Activated CD4-positive, alpha-beta T cell treated with anti-CD3 and anti-CD28 coated beads, Interleukin-2, amount 50 U/mL, for 16 hours (primary cell): ENCODE results near the gene BCL6.

Source experiments
- DNase-seq: peaks from one replicate; pipeline ENCODE4 v3.0.0-alpha.2; 2020

The BCL6 gene

DNA sequence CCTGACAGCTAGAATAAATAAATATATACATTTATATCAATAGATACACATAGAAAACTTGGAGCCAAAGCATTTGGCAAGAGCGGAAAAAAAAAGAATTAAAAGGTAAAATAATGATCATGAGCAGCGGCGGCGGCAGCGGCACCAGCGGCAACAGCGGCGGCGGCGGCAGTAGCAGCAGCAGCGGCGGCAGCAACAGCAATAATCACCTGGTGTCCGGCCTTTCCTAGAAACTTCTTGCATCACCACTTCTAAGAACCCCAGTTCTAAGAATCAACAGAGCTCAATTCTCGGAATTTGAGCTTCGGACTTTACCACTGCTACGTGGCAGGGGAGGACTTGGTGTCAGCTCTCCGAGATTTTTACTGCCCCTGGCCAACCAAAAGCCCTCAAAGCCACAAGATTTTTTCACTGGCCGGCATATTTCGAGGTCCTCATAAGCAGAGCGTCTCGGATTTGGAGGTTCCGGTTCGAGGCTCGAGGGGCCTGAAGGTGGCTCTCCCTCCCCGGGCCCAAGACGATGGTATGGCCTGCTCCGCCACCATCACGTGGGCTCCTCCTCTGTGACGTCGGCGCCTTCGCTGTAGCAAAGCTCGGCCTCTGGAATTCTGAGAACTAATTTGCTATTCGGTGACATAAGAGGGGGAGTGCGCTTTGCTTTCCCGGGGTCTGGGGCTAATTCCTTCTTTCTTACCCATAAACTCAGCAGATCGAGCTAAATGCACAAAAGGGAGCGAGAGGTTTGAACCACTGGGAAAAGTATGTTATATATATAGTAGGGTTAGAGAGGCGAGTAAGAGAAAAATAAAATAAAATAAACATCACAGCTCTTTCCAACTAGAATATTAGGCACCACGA lies at the start of gene BCL6:
TSS of gene BCL6 (minus strand) at position 268 of the 858 bp plus-strand sequence. CDS start 11,775 bp downstream, outside the sequence.
- DNase-seq: peak; percentile 94

DNA sequence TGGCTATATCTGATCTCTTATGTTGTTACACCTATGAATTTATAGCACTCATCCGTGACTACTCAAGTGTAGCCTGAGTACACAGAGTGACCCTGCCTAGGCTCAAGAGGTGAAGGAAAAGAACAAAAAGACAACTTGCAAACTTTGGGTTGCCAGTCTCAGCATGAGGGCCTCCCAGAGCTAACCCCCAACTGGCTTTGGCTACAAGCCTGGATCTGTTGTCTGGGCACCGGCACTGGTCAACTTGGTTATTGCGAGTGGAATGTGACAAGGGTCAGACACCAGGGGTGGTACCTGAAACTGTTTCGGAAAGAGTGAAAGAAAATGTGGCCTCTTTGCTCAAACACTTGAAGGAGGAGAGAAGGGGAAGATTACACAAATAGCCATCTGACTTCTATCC lies 49.5 kb upstream of the BCL6 start:
- no peak for DNase-seq

DNA sequence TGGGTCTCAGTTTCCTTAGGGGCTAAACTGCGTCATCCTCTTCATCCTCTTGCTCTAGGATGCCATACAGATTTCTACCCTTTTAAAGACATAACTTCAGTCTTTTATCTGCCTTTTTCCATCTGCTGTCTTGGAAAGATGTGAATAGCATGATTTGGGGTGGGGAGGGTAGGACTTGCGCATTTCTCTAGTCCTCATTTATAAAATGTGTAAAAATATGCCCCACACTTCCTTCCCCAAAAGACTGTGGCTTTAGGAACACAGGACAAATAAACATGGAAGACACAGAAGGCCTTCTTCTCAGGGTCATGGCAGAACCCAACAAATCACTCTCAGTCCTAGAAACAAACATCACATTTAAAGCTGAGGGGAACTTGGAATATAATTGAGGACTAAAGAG lies 48.4 kb upstream of the BCL6 start:
- DNase-seq: no peak

DNA sequence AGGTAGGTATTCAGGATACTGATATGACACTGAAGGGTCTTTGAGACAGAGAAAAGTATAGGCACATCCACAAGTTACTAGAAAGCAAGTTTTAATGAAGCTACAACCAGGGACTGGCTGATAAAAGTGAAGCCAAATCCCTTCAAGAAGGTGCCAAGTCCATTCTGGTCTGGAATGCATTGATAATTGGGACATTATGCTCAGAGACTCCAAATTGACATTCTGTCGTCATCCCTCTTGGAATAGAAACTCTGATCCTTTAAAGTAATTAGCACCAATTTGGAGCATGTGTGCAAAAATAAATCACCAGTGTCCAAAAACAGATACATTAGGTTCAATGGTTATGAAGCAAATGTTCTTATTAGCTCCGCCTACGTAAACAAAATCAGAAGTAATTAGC lies 47.3 kb upstream of the BCL6 start:
- no peak for DNase-seq

DNA sequence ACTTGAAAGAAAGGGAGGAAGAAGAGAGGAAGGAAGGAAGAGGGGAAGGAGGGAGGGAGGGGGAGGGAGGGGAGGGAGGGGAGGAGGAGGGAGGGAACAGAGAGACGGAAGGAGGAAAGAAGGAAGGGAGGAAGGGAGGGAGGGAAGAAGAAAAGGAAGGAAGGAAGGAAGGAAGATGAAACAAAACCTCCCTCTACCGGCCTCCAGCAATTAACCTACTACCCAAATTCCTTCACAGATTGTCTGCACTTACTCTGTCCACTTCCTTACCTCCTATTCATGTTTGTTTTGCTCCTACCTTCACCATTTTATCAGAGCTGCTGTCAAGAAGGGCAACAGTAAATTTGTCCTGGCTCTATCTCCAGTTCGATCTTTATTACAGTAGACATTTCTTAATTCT lies 44.6 kb upstream of the BCL6 start:
- DNase-seq: no peak

DNA sequence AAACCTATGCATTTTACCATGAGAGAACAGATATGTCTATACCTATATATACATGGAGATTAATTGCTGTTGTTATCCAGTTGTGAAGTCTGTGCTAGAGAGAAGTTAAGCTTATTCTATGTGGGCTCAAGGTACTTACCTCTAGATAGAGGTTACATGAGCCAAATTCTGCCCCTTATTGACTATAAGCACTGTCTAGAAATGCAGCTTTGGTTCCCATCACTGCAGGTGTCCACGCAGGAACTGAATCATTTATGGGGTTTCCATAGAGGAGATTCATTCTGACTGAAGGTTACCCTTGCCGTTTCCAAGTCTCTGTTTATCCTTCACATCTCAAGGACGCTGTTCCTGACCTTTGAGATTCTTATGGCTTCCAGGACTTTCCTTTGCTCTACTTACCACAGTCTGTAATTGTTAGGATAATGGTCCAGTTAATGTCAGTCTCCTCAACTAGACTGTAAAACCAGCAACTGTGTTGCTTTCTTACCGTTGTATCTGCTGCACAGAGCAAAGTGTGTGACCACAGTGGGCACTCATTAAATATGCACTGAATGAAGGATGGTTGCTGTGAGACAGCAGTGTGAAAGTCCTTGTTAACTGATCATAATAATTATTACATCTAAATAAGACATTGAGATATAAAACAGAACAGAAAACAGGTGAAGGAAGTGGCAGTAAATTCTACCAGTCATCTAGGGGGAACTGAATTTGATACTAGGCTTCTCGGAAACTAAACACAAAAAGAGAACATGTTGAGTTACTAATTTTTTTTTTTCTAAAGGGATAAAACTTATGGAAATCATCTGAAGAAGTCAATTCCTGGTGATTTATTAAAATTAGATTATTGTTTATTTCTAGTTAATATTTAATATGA lies 44.0 kb upstream of the BCL6 start:
- no peak for DNase-seq

DNA sequence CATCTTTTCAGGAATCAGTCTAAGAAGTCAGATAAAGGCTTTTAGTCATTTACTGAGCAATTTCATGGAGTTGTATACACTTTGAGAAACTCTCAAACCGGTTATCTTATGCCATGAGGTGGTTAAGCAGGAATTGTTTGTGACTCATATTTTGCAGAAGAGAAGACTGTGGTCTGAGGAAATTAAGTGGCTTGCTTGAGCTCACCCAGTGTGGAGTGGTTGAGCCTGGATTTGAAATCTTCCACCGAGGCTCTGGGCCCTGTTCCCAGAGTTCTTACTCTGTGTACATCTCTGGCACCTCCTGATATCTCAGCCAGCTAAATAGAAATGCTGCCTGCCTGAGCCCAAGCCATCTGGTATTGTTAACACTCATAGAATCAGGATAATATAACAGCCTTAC lies 37.8 kb upstream of the BCL6 start:
- DNase-seq: peak; percentile 59

DNA sequence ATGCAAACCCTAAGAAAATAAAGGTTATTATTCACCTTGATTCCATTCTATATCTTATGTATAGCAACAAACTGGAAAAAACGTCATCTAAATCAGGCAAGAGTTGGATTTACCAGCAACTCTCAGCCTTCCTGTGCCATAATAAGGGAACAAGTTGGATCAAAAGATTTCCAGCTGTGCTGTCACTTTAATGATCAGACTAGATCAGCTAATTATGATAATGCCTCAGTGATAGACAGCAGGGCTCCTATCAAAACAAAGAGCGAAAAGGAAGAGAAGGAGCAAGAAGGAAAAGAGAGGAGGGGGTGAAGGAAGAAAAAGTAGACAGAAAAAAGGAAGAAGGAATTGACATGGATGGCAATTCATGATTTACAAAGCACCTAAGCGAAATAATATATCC lies 36.7 kb upstream of the BCL6 start:
- no peak for DNase-seq

DNA sequence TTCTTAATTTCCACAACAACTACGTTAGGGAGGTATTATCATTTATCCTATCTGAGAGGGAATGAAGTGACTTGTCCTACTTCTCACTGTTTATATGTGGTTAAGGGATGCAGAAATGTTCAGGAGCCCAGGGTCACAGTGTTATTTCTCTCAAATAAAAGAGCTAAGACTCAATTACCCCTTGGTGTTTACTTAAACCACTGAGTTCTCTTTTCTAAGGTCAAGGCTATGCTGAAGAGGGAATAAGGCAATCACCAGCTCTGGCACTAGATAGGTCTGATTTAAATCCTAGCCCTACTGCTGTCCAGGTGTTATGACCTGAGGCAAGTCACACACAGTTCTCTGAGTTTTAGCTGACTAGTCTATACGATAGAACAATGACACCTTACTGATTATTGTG lies 35.7 kb upstream of the BCL6 start:
- DNase-seq: no peak

DNA sequence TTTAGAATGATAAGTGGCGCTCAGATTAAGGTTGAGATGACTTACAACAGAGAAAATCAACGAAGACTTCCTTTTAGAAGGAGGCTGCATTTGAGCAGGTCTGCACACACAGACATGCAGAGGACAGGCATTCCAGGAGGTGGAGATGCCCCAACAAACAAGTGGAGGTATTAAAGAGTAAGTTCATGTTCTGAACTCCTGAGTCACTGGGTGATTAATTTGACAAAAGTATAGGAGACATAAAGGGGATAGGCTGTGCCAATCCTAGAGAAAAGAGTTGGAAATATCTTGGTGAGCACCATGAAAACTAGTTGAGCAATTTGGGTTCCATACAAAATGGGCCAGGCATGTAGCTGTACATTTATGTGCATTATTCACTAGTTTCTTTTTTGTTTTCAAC lies 33.5 kb upstream of the BCL6 start:
- no peak for DNase-seq

DNA sequence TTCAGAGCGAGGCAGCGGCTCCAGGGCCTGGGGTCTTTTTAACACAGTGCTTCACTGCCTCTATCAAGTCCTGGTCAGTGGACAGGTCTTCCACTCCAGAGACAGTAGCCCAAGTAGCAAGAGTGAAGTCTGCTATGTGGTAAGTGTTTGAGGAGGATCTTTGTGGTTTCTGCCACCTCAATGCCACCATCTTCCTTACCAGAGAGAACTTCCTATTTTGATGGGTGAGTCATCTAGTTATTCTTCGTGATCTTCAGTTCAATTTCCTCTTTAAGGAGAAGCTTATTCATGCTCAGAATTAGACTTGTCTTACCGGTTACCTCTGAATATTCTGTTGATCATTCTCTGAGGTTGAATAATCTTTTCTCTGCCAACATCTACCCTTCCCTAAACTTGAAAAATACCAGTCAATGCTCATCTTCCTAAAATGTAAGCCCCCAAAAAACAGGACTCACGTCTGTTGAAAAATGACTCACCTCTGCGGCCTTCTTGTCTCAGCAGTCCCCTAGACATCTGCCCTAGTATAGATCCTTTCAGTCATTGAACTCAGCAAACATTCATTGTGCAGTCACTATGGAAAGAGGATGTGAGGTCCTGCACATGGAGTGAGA lies 32.2 kb upstream of the BCL6 start:
- DNase-seq: peak; percentile 90

DNA sequence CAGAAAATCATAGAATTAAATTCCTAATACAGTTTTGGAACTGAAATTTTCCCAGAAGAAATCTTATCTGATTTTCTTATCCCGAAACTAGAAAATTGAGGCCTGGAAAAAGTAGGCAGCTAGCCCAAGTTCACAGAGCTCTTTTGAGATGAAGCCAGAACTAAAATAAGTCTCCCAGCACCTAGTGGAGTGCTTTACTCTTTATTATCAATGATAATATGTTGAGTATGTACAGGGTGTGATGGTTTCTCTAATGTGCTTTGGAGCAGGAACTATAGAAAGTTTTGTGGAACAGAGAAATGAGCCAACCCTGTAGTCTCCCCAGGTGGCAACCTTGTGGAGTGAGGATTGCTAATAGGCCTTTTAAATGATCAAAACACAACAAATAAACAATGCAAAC lies 30.3 kb upstream of the BCL6 start:
- no peak for DNase-seq

DNA sequence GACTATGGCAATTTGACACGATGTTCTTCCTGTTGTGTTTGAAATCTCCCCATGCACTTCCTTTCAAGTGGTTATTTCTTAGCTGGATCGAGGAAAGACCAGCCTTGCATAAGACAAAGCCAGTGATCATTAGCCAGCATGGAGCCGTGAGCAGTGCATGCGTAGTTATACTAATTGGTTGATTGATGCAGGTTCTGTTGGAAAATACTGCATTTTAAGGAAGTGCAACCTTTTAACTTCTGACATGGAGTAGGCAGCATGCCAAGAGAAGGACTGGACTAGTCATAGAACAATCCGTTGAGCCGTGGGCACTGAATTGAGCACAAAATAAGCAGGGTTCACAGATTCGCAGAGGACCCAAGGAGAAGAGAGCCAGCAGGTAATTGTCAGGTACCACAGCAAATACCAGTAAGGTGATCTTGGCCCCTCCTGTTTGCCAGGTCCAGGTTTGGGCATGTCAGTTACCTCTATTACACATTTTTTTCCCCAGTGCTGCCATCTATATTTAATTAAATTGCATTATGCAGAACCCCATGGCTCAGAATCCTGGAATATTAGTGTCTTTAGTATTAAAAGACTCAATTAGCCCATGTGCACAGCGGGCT lies 29.0 kb upstream of the BCL6 start:
- DNase-seq: no peak

DNA sequence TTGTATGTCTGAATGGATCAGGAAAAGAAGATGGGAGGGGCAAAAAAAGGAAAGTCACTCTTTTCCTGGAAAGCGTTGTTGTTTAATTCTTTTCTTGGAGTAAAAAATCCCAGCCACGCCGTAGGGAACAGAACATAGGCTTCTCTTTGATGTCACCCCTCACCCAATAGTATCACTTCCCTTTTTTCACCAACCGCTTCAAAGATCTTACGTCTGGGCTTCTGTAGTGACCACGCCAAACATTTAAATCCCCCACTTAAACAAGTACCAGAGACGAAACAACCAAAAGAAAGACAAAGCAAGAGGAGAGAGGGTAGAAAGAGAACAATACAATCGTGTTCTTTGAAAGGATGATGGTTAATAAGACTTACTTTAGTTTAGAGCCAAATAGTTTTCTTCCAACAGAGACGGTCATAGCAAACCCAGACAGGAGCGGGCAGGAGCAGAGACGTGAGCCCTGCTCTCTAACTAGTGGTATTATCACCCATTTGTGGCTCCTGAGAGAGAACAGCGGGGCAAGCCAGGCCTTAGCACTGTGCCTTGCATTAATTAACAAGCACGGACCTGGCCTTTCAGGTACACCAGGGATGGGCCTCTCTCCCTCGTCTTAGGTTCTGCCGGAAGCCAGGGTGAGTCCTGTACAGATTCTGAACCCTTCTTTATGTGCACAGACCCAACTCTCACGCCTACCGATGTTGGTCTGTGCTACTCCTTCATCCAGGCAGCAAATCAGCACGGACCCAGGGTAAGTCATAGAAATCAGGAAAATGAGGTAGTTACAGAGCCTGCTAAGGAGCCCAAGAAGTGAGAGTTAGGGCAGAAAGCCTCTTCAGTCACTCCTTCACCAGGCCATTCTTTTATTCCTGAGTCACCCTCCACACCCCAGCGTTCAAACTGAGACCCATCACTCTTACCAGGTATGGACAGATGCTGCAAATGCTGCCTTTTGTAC lies 28.2 kb upstream of the BCL6 start:
- DNase-seq: no peak

DNA sequence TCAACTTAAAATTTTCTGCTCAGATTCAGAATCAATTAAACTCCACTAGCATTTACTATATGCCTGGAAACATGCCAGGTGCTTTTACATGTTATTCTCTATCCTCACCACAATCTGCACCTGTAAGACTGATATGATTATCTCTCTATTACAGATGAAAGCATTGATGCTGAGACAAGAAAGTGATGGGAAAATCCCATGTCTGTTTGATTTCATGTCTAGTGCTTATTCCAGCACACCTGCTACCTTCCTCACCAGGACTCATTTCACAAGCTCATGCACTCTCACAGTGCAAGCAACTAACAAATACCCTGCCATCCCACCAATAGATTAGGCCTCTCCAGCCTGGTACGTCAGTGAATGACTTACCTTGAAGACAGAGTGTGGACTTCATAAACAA lies 25.0 kb upstream of the BCL6 start:
- peak; percentile 60 for DNase-seq

DNA sequence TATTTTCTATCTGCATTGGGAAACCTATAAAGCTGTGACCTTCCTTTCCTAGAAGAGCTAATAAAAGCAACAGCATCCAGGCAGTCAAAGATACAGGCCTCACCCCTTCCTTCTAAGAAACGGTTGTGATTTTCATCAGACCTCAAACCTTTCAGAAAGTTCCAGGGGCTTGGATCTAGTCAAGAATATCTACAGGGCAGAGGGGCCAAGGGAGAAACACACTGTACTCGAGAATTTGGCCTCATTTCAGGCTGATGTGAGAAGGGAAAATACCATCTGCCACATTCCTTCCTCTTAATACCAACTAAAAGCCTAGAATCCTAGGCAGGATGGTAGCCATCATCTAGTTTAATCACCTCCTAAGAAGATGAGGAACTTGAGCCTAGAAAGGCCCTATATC lies 24.5 kb upstream of the BCL6 start:
- DNase-seq: no peak

DNA sequence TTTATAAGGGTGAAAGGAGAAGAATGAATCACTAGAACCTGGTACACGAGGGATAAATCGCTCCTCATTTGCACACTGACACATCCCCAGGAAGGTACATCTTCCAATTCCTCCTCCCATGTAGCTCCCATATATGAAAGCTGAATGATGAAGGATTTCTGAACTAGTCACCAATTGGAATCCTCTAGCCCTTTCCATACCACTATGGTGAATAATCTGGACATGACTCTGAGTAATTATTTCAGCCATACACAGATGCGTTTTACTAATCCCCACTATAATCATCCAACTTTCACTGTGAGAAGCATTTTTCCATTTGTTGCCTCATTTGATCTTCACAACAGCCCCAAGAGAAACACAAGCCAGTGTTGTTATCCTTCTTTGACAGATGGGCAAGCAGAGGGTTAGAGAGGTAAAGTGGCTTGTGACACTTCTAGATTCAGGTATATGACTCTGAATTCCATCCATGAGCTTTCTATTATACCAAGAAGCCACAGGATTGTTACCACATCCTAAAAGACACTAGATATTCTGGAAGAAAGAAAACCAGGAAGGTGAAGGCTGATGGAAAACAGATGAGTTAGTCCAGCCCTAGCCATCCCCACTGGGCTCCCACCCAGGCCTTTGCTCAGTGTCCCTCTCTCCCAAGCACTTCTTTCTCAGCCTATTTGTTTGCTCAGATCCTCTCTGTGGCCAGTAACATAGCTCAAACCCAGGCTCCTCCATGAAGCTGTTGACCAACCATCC lies 22.2 kb upstream of the BCL6 start:
- DNase-seq: no peak

DNA sequence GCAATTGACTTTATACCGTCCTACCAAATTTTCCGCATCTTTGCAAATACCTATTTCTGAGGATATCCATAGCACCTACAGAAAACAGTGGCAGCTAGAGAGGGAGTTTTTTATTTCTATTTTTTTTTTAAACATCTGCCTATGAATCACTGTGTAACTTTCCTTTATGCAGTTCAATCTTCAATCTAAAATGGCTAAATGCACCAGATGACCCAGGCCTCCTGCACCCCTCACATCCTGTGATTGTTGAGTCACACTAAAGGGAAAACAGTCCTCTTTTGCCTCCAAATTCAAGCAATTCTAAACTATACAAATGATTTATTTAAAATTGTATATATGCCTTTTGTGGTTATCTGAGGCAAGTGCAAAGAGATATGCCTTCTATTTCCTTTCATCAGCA lies 20.1 kb upstream of the BCL6 start:
- DNase-seq: no peak

DNA sequence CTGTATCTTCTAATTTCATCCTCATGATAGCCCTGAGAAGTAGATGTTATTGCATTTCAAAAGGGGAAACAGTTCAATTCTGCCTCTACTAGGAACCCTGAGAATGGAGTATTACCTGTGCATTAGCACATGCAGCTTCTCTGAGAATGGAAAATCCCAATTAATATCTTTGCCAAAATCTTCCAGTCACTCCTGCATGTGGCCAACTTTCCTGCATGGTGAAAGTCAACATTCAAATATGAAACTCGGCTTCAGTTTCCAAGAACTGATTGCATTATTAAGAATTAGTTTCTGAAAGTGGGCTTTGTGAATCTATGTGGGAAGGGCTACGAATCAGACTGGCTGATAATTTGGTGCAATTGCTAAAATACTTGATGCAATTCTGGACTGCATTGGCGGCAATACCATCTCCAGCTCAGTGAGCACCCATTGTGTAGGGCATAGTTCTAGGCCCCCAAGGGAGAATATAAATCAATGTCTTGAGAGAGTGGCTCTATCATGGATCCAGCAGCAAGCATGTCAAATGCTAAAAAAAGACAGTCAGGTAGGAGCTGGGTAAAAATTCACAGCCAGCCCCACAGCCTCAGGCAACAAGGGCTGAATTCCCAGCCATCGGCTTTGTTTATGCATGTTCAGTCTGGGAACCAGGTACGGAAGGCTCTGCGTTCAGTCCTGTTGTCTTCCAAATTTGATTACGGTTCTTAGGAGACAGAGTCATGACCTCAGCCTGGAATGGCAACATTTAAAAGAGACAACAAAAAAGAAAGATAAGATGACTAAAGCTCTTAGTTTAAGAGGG lies 18.8 kb upstream of the BCL6 start:
- no peak for DNase-seq

DNA sequence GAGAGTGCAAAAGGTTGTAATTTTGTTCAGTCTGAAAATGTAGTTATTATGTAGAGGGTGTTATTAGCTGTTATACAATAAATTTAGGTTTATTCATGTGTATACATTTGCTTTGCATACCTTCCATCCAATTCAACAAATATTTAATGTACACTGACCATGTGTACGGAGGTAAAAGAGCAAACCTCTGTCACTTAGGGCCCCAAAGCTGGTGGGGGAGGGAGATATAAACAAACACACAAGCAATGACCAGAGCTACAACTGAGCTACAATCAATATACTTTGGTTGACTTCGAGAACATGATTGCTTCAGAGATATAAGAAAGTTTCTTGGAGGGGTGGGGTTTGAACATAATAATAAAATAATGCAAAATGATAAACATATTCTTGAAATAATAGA lies 17.5 kb upstream of the BCL6 start:
- DNase-seq: no peak
